Hematopoietic multipotent progenitor cell treated with erythropoietin and hydrocortisone succinate and interleukin-3 and kit ligand, for 8 days (in vitro differentiated cells): ENCODE data around the gene BRINP2.
"Not testable (repeated sequence)": the region's sequence is repeated elsewhere in the genome, so short reads cannot be mapped to it uniquely, and the experiment has no call there.

ENCODE experiments used
- DNase-seq: peaks from one replicate; pipeline ENCODE4 v3.0.0-alpha.2; 2015

The BRINP2 gene

DNA sequence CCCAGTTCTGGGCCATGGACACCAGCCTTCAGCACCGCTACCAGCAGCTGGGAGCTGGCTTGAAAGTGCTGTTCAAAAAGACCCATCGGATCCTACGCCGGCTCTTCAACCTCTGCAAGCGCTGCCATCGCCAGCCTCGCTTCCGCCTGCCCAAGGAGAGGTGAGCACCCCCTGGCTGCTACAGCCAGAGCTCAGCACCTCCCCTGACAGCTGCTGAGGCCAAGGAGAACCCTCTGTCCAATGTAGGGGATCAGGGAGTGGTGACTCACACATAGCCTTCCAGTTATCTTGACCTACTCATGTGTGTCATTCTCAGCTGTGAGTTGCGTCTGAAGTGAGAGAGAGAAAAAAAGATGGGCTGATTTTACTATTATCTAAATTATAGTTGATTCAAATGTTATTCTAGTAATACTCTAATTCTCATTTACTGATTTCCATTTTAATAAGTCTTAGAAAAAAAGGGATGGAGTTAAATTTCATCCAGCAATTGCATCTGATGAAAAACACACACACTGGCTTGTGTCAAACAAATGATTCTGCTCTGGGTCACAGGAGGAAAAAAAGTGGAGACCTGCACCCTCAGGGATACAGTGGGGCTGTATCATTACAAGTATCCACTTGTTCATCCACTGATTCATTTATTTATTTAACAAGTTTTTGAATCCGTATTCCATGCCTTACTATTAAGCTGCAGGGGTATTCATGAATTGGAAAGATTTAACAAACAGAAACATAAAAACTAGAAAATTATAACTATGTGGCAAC, 108.0 kb downstream of the BRINP2 start:
- no peak for DNase-seq

DNA sequence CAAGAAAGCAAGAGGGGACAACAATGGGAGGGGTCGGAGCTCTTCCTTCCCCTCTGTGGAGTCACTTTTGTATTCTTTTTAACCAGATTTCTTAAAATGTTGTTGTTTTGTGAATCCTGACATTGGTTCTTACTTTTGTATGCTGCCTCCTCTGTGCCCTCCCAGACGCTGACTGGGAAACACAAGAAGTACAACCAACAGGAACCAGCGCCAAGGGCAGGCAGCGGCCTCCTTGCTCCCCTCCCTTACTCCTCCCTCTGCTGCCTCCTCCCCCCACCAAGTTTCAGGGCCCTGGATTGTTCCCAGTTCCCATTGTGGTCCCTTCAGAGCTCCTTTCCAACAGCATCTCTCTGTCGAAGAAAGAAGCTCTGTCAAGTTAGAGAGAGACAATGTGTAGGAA, 111.1 kb downstream of the BRINP2 start:
- no peak for DNase-seq

DNA sequence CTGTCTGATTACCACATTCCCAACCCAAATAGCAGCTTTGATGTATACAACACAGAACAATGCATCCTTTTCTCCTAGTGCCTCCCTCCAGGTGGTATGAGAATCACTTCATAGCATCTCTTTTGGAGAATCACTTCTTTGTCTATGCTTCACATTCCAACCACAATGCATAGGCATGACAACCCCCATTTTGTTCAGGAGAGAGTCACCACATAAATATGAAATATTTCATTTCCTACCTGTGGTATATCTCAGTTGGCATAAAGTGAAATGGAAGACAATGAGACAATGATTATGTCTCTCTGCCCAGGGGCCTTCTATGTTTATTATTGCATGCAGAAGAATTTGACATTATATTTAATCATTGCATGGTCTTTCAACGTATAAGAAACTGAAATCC, 112.2 kb downstream of the BRINP2 start:
- DNase-seq: no peak

DNA sequence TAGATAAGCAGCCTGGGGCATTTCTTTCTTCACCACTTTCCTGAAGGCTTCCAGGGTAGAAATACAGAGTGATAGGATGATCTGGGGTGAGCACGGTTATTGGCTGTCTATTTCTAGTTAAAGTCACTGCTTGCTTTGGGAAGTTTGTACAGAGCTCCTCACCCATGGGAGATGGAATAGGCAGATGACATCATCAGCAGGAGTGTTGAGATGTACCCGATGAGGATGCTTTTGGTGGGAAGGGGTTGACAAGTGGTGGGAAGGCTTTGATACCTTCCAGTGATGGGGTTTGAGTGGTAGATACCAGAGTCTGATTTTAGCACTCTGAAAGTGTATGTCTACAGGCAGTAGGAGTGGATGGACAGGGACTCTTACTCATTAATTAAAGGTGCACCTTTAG, 112.6 kb downstream of the BRINP2 start:
- DNase-seq: no peak

GRCh38 chr1:177286396-177286795, 115.6 kb downstream of the BRINP2 start:
- no peak for DNase-seq

DNA sequence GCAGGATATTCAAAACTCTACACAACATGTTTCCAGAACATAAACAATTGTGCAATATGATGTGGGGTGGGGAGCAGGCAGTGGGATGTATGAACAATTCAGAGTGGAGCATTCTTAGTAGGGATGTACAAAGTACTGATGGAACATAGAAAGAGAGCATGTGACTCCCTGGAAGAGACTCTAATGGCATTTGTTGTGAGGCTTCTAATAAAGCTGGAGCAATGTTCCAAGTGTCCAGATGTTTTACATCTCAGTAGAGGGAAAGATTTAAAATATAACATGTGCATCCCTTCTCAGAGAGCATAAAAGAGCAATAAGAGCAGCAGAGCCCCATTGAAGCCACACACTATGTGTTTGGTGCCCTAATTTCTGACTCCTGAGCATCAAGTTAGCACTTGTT, 116.5 kb downstream of the BRINP2 start:
- no peak for DNase-seq

DNA sequence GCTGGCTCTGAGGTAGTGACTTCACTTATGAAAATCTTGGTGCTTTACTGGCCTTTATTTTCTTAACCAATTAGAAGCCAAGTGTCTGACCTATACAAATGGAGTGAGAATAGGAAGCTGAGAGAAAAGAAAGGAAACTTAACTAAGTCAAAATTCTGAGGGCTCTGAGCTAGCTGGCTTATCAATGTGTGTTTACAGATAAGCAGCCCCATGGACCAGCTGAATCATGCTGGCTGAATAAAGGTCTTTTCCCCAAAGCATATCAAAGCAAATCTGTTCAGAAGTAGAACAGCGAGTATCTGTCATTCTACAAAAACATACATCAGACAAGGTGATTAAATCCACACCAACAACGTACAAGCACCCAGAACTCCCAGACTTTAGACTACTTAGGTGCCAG, 117.2 kb downstream of the BRINP2 start:
- no peak for DNase-seq

- no peak for DNase-seq
Measured at GRCh38 chr1:177289532-177289931, 118.8 kb downstream of the BRINP2 start.

DNA sequence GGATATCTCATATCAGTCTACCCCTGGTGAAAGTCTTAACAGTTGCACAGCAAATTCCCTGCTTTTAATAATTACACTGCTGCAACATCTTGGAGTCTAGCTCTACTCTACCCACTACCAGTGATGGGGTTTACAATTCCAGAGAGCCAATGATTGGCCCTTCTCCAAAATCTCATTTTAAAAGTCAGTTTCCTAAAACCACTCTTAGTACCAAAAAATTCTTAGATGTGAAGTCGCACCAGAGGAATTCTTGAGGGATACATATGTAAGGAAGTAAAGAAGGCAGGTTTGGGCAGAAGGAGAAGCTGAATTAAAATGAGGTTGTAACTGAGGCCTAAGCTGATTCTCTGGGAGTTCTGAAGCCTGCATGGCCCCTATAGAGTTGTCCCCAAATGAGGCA, 129.7 kb downstream of the BRINP2 start:
- DNase-seq: no peak

GRCh38 chr1:177301425-177302124, 130.8 kb downstream of the BRINP2 start:
- no peak for DNase-seq

GRCh38 chr1:177302357-177303044, 131.7 kb downstream of the BRINP2 start:
- DNase-seq: no peak

DNA sequence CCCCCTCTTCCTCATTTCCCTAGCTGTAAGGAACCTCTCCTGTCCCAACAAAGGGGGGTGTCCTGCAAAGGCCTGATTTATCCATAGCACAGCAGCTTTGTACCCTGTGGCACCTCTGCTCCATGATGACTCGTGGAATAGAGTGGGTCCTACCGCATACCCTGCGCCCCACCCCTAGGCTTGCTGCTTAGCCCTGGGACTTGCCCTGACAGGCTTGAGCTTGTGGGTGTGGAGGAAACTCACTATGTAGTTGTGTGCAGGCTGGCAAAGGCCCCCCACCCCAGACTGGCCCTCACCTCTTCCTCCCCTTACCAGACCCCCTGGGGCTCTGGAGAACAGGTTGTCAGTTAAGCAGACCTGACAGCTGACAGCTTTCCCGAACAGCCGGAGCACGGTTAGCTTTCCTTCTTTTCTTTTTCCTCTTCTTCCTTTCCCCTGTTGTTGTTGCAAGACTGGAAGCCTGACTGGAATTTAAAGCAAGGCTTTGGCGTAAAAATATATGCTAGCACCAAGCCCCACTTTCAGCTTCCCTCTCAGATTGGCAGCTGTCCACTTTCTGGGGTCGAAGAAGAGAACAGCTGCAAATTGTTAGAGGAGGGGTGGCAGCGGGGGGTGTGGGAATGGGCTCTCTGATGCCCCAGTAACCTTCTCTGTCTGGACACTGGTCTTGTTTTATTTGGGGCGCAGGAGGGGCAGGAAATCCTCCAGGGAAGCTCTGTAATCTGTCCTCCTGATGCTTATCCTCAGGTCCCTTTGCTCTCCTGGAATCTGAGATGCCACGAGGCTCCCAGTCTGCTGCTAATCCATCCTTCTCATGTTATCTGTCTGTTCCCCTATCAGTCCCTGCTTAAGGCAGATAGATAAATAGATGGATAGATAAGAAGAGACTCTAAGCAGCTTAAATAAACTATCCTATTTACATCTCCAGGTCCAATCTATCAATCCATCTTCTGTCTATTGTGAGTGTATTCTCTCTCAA, 134.6 kb downstream of the BRINP2 start:
- DNase-seq: no peak

DNA sequence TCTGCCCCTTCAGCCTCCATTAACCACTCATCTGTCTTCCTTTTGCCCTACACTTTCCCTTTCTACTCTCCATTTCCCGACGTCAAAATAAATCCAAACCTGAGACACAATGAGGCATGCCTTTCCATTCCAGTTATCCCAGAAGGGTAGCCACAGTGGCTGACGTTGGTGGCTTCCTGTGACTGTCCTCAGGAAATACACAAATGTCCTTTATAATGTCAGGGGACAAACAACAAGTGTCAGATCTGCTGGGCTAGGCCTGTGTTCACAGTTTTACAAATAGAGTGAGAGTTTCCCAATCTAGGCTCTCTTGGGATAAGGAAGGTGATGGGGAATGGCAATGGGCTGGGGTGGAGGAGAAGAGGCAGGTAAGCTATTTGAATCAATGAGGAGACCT, 135.3 kb downstream of the BRINP2 start:
- no peak for DNase-seq

DNA sequence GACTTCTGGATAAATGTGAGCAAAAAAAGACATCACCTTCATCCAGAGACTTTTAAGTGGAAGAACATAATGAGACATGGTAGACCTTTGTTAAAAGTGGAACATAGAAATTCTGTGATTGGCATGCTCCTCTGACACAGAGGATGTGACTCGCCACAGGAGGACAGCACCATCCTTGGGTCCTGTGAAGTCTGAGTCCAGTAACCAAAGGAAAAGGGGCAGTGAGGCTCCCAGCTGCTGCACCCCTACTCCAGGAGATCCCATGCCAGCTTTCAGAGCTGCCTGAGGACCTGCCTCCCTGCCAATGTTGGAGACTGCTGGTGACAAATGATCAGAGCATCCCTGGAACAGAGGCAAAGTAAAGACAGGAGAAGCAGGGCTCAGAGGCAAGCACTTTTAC, 136.2 kb downstream of the BRINP2 start:
- DNase-seq: no peak

GRCh38 chr1:177307771-177308170, 137.0 kb downstream of the BRINP2 start:
- DNase-seq: no peak

GRCh38 chr1:177309880-177310279, 139.1 kb downstream of the BRINP2 start:
- DNase-seq: no peak

DNA sequence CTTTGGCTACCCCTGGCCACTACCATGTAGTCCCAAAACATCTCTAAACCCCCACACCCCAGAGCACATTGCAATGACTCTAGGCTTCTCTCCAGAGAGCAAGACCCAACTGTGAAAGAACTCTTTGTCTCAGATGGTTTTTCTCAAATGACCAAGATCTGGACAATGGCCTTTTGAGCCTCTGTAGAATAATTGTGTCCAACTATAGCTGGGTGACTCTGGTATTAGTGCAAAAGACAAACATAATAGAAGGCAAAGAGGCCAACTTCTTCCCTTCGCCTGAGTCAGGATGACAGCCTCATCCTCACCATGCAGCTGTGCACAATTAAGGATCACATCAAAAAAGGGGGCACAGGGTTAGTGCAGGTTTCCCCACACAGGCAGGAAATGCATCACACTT, 139.6 kb downstream of the BRINP2 start:
- no peak for DNase-seq

DNA sequence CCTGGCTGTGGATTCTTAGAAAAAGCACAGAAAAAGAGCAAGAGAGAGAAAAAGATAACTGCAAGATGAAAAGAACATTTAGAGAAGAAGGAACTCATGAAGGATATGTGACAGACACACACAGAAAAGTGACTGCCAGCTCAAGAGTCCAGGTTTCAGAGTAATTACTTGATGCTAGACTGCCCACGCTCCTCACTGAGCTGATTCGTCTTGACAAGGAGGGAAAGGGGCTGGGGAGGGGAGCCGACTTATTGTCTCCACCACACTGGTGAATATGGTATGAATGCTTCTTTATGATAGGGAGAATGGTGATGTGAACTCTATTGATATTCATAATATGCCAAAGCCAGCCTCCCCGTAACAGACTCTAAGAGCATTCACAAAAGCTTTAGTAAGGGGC, 140.4 kb downstream of the BRINP2 start:
- no peak for DNase-seq

- no peak for DNase-seq
Measured at GRCh38 chr1:177311586-177311985, 140.8 kb downstream of the BRINP2 start.

DNA sequence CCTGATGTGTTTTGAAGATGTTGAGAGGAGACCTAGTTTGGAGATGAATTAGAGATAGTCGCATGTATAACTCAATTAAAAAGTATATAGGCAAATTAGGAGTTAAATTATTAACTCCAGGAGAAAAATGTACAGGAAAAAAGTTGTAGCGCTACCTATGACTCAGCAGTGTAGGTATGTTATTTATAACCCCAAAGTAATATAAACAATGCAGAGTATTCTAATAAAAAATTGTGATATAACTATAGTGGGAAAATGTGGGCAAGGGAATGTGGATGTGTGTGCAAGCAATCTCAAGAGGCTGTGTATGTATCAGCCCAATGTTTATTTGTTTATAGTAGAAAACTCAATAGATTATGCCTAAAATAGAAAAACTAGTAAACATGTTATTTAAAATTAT, 144.5 kb downstream of the BRINP2 start:
- DNase-seq: no peak

DNA sequence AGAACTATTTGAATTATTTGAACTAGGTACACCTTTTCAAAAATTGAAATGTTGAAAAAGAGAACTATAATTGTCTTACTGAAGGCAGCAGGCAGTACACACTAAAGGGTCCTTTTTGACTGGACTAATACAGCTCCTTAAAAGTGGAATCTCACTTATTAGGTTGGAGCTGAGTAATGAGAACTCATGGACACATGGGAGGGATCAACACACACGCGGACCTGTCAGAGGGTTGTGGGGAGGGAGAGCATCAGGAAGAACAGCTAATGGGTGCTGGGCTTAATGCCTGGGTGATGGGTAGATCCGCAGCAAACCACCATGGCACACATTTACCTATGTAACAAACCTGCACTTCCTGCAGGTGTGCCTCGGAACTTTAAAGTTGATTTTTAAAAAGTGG, 145.0 kb downstream of the BRINP2 start:
- DNase-seq: no peak

GRCh38 chr1:177321434-177321833, 150.7 kb downstream of the BRINP2 start:
- not testable (repeated sequence) for DNase-seq

GRCh38 chr1:177328251-177328650, 157.5 kb downstream of the BRINP2 start:
- DNase-seq: no peak
